ENCODE results near the gene TIRAP.
"Not testable (repeated sequence)": the region's sequence is repeated elsewhere in the genome, so short reads cannot be mapped to it uniquely, and the experiment has no call there.

TIRAP gene, protein sequence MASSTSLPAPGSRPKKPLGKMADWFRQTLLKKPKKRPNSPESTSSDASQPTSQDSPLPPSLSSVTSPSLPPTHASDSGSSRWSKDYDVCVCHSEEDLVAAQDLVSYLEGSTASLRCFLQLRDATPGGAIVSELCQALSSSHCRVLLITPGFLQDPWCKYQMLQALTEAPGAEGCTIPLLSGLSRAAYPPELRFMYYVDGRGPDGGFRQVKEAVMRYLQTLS

DNA sequence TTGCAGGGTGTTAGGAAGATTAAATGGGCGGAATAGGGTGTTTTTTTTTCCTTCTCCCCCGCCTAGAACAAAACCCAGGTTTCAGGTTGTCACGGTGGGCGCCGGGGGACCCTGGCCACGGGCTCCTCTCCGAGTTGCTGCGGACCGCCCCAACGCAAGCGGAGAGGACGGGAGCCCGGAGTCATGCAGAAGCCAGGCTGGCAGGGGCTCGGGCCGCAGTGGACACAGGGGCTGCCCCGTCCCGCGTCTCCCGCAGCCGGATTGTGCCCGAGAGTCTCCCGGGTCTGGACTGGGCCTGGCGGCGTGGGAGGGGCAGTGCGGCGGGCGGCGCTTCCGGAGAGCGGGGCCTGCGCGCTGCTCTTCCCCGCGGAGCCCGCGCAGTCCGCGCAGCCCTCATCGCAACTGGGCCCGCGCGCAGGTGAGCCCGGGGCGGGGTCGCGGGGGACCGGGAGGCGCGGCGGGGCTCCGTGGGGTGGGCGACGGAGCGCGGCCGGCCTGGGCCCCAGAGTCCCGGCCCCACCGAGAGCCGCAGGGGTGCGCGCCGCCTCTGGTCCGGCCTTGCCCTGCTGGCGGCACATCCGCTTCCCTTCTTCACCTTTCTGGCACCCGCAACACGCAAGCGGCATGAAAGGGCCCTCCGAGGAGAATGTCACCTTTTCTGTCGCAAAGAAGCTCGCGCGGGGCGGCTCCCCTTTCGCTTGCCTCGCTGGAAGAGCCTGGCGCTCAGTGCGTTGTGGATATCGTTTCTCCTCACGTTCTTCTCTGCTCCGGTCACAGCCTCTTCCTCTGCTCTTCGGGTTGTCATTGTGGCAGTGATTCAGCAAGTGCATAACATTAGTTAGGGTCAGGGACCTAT lies at the start of gene TIRAP:
TIRAP (plus strand) TSS at position 358 of the 856 bp plus-strand sequence. CDS start 7,802 bp downstream, outside the sequence.
- TF ChIP-seq, protein P1, sequence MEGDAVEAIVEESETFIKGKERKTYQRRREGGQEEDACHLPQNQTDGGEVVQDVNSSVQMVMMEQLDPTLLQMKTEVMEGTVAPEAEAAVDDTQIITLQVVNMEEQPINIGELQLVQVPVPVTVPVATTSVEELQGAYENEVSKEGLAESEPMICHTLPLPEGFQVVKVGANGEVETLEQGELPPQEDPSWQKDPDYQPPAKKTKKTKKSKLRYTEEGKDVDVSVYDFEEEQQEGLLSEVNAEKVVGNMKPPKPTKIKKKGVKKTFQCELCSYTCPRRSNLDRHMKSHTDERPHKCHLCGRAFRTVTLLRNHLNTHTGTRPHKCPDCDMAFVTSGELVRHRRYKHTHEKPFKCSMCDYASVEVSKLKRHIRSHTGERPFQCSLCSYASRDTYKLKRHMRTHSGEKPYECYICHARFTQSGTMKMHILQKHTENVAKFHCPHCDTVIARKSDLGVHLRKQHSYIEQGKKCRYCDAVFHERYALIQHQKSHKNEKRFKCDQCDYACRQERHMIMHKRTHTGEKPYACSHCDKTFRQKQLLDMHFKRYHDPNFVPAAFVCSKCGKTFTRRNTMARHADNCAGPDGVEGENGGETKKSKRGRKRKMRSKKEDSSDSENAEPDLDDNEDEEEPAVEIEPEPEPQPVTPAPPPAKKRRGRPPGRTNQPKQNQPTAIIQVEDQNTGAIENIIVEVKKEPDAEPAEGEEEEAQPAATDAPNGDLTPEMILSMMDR (IDR thresholded peaks at IDR 0.05; ENCODE audit: extremely low read depth, insufficient read depth, missing control alignments) = no peak
- peak; percentile 74 for DNase-seq (ENCODE audit: low spot score)

DNA sequence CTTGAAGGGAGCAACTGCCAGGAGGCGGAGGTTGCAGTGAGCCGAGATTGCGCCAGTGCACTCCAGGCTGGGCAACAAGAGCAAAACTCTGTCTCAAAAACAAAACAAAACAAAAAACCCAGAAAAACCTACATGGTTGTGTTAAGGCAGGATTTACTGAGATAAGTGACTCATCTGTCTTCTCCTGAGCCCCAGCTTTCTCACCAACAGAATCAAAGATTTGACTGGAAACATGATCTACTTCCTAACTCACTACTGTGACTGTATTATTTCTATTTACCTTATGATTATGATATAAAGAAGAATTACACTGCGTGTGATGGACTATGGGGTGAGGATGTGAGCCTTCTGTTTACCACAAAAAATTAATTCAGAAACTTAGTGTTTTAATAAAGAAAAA lies 49.5 kb upstream of the TIRAP start:
- DNase-seq (ENCODE audit: low spot score) = no peak
- in situ Hi-C loops (cut with MboI; ENCODE audit: low pct_unique_long_range_greater_than_20kb, low sequenced_read_pairs, unreplicated experiment) = no loop called here
- TF ChIP-seq, protein P1 (IDR thresholded peaks at IDR 0.05; ENCODE audit: extremely low read depth, insufficient read depth, missing control alignments) = no peak

More for the DNA sequence above, at the start of gene TIRAP:
- in situ Hi-C loops (cut with MboI; ENCODE audit: low pct_unique_long_range_greater_than_20kb, low sequenced_read_pairs, unreplicated experiment) = no loop called here

DNA sequence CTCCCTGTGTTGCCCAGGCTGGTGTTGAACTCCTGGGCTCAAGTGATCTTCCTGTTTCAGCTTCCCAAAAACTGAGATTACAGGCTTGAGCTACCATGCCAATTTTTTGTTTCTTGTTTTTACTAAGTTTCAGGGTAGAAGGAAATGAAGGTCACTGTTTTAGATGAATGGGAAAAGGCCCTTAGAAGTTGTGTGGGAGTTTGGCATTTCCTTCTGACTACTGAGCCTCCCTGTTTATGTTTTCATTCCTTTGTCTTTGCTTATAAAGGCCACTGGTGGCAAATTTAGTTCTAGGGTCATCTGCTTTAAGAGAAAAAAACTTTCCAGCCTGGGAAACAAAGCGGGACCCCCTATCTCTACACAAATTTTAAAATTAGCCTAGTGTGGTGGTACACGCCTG lies 36.3 kb upstream of the TIRAP start:
- no peak for DNase-seq (ENCODE audit: low spot score)
- in situ Hi-C loops (cut with MboI; ENCODE audit: low pct_unique_long_range_greater_than_20kb, low sequenced_read_pairs, unreplicated experiment) = no loop called here
- TF ChIP-seq, protein P1 (IDR thresholded peaks at IDR 0.05; ENCODE audit: extremely low read depth, insufficient read depth, missing control alignments) = no peak

DNA sequence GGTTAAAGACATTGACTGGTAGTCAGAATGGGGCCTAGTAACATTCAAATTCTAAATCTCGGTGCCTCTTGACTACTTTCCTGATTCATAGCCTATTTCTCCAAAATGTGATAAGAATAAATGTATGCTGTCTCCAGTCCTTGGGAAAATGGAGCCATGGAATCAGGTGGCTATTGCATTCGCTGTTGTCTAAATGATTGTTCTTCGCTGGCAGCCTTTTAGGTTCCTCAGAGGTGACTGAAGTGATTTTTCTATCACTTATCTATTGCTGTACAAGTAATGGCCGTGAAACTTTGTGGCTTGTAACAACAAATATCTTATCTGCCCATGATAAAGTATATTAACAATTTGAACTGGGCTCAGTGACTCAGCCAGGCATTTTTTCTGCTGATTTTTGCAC lies 29.6 kb upstream of the TIRAP start:
- in situ Hi-C loops (cut with MboI; ENCODE audit: low pct_unique_long_range_greater_than_20kb, low sequenced_read_pairs, unreplicated experiment) = no loop called here
- no peak for DNase-seq (ENCODE audit: low spot score)

DNA sequence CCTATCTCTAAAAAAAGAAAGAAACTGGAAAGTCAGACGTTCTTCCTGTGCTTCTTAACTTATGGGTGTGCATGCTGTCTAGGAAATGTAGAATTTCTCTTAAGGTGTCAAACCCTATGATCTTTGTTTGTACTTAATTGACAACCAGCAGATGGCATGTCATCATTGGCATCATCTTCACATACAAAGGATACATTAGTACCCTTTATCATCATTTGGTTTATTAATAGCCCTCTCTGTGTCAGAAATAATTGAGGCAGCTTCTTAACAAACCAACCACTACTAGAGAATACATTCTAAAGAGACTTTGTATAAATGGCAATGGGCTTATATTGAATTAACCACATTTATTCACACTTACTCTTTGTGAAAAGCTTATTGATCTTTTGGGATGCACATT lies 28.1 kb upstream of the TIRAP start:
- in situ Hi-C loops (cut with MboI; ENCODE audit: low pct_unique_long_range_greater_than_20kb, low sequenced_read_pairs, unreplicated experiment) = no loop called here
- no peak for DNase-seq (ENCODE audit: low spot score)
- TF ChIP-seq, protein P1 (IDR thresholded peaks at IDR 0.05; ENCODE audit: extremely low read depth, insufficient read depth, missing control alignments) = no peak

More for the DNA sequence above, 29.6 kb upstream of the TIRAP start:
- TF ChIP-seq, protein P1 (IDR thresholded peaks at IDR 0.05; ENCODE audit: extremely low read depth, insufficient read depth, missing control alignments) = no peak

DNA sequence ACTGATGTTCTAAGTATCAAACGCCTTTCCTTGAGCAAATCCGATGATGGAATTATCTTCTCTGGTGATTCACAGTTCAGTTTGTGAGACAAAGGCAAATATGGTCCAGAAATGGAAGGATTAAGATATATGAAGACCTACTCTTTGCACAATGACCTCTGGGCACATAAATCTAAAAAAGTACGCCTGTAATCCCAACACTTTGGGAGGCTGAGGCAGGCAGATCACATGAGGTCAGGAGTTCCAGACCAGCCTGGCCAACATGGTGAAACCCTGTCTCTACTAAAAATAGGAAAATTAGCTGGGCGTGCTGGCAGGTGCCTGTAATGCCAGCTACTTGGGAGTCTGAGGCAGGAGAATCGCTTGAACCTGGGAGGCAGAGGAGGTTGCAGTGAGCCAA lies 27.4 kb upstream of the TIRAP start:
- DNase-seq (ENCODE audit: low spot score); in situ Hi-C loops (cut with MboI; ENCODE audit: low pct_unique_long_range_greater_than_20kb, low sequenced_read_pairs, unreplicated experiment): not testable (repeated sequence)

DNA sequence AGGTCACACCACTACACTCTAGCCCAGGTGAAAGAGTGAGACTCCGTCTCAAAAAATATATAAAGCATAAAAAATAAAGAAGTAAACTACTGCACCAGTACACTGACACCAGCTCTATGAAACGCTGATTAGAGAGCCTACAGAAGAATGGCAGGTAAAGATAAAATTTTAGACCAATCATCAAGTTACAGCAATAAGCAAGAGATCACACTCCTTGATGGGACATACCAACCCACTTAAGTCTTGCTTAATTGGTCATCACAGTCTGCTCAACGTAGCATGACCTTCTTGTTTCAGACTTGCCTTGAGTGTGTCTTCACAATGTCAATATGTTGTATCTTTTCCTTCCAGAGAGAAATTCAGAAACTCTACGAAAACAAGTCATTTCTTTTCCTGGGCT lies 26.7 kb upstream of the TIRAP start:
- DNase-seq (ENCODE audit: low spot score) = no peak
- in situ Hi-C loops (cut with MboI; ENCODE audit: low pct_unique_long_range_greater_than_20kb, low sequenced_read_pairs, unreplicated experiment) = no loop called here
- TF ChIP-seq, protein P1 (IDR thresholded peaks at IDR 0.05; ENCODE audit: extremely low read depth, insufficient read depth, missing control alignments) = no peak

All from GM13977 (cell line).